ENCODE results near the gene WWOX. TPM values are rescaled to one million over a fixed set of nuclear protein-coding genes. Genes with fewer than 3 reads are reported as not detected.

The WWOX gene
- total and polyA plus RNA-seq, 3 experiments from 2014 or later, result 17.2 to 18.6 (median 18.2) TPM

- Histone ChIP-seq H3K9me3 (ENCODE audit: low read length) (no peaks in the 10 kb centered on the region), H3K36me3 (ENCODE audit: insufficient read depth, low read length) (no peaks in the 10 kb centered on the region), H3K27ac (ENCODE audit: low read depth, low read length) (no peak overlapping the region), H3K27me3 (ENCODE audit: insufficient read depth, low read length, poor library complexity, severe bottlenecking) (no peaks in the 10 kb centered on the region), H3K4me3 (ENCODE audit: low read length) (no peak overlapping the region), H3K4me1 (ENCODE audit: insufficient read depth, low read length) (no peaks in the 10 kb centered on the region)
- ChIA-PET CTCF (no interaction called here), POLR2A (no interaction called here)
- Mint-ChIP-seq H3K4me1 (no peaks in the 10 kb centered on the region), H3K9me3 (no peaks in the 10 kb centered on the region), H3K36me3 (peaks cover 0 to 5% (median 0%) of the 10 kb centered on the region in 3 donors), H3K27ac (no peak overlapping the region), H3K4me3 (no peak overlapping the region), H3K27me3 (no peaks in the 10 kb centered on the region)
- no peak for DNase-seq
Observed at GRCh38 chr16:79131321-79132075, 1032.0 kb downstream of the WWOX start.

GRCh38 chr16:79132701-79133100, 1033.2 kb downstream of the WWOX start:
- no peaks in the 10 kb centered on the region for H3K9me3 Mint-ChIP-seq
- H3K4me3 Mint-ChIP-seq, result no peak overlapping the region
- no peaks in the 10 kb centered on the region for H3K27me3 Mint-ChIP-seq
- H3K27me3 ChIP-seq (ENCODE audit: insufficient read depth, low read length, poor library complexity, severe bottlenecking), result no peaks in the 10 kb centered on the region
- CTCF ChIA-PET, result no interaction called here
- no peak overlapping the region for H3K4me3 ChIP-seq (ENCODE audit: low read length)
- POLR2A ChIA-PET, result no interaction called here
- no peaks in the 10 kb centered on the region for H3K4me1 ChIP-seq (ENCODE audit: insufficient read depth, low read length)
- DNase-seq, result no peak
- H3K4me1 Mint-ChIP-seq, result no peaks in the 10 kb centered on the region
- H3K36me3 Mint-ChIP-seq, result peaks cover 0 to 2% (median 0%) of the 10 kb centered on the region in 3 donors
- no peak overlapping the region for H3K27ac ChIP-seq (ENCODE audit: low read depth, low read length)
- H3K9me3 ChIP-seq (ENCODE audit: low read length), result no peaks in the 10 kb centered on the region
- no peak overlapping the region for H3K27ac Mint-ChIP-seq
- no peaks in the 10 kb centered on the region for H3K36me3 ChIP-seq (ENCODE audit: insufficient read depth, low read length)

GRCh38 chr16:79134300-79134699, 1034.8 kb downstream of the WWOX start:
- Histone ChIP-seq H3K9me3 (ENCODE audit: low read length) (no peaks in the 10 kb centered on the region), H3K36me3 (ENCODE audit: insufficient read depth, low read length) (no peaks in the 10 kb centered on the region), H3K27ac (ENCODE audit: low read depth, low read length) (no peak overlapping the region), H3K4me1 (ENCODE audit: insufficient read depth, low read length) (no peaks in the 10 kb centered on the region), H3K27me3 (ENCODE audit: insufficient read depth, low read length, poor library complexity, severe bottlenecking) (no peaks in the 10 kb centered on the region), H3K4me3 (ENCODE audit: low read length) (no peak overlapping the region)
- peak overlapping the region in 2 of 8 donors; percentile 18 to 36 for H3K27ac Mint-ChIP-seq
- no peaks in the 10 kb centered on the region for H3K4me1 Mint-ChIP-seq
- no peaks in the 10 kb centered on the region for H3K27me3 Mint-ChIP-seq
- peak overlapping the region in 1 of 7 donors; percentile 33 for H3K4me3 Mint-ChIP-seq
- ChIA-PET CTCF (no interaction called here), POLR2A (no interaction called here)
- H3K9me3 Mint-ChIP-seq, result no peaks in the 10 kb centered on the region
- no peaks in the 10 kb centered on the region for H3K36me3 Mint-ChIP-seq
- no peak for DNase-seq

- DNase-seq, result no peak
- Mint-ChIP-seq H3K27me3 (no peaks in the 10 kb centered on the region), H3K4me1 (no peaks in the 10 kb centered on the region), H3K4me3 (no peak overlapping the region), H3K36me3 (no peaks in the 10 kb centered on the region), H3K9me3 (no peaks in the 10 kb centered on the region), H3K27ac (peak overlapping the region in 1 of 8 donors; percentile 19)
- H3K9me3 ChIP-seq (ENCODE audit: low read length), result no peaks in the 10 kb centered on the region
- ChIA-PET POLR2A (no interaction called here), CTCF (interaction anchor here (1.0 to 1.2 kb wide), 3 partner anchors 280 to 465 kb away, joined by 3 to 7 read pairs (median 7); no protein-coding TSS in a partner anchor)
- H3K27me3 ChIP-seq (ENCODE audit: insufficient read depth, low read length, poor library complexity, severe bottlenecking), result no peaks in the 10 kb centered on the region
- H3K36me3 ChIP-seq (ENCODE audit: insufficient read depth, low read length), result no peaks in the 10 kb centered on the region
- H3K27ac ChIP-seq (ENCODE audit: low read depth, low read length), result no peak overlapping the region
- H3K4me1 ChIP-seq (ENCODE audit: insufficient read depth, low read length), result no peaks in the 10 kb centered on the region
- H3K4me3 ChIP-seq (ENCODE audit: low read length), result no peak overlapping the region
Observed at GRCh38 chr16:79136955-79137354, 1037.5 kb downstream of the WWOX start.

GRCh38 chr16:79137426-79137939, 1038.0 kb downstream of the WWOX start:
- Histone ChIP-seq H3K4me3 (ENCODE audit: low read length) (no peak overlapping the region), H3K4me1 (ENCODE audit: insufficient read depth, low read length) (no peaks in the 10 kb centered on the region), H3K9me3 (ENCODE audit: low read length) (no peaks in the 10 kb centered on the region), H3K36me3 (ENCODE audit: insufficient read depth, low read length) (no peaks in the 10 kb centered on the region), H3K27ac (ENCODE audit: low read depth, low read length) (no peak overlapping the region), H3K27me3 (ENCODE audit: insufficient read depth, low read length, poor library complexity, severe bottlenecking) (no peaks in the 10 kb centered on the region)
- ChIA-PET CTCF (interaction anchor here (1.0 kb wide), 2 partner anchors 461 to 464 kb away, joined by 7 read pairs; no protein-coding TSS in a partner anchor), POLR2A (no interaction called here)
- Mint-ChIP-seq H3K4me1 (no peaks in the 10 kb centered on the region), H3K4me3 (no peak overlapping the region), H3K27me3 (no peaks in the 10 kb centered on the region), H3K27ac (no peak overlapping the region), H3K9me3 (no peaks in the 10 kb centered on the region), H3K36me3 (no peaks in the 10 kb centered on the region)
- no peak for DNase-seq

- Histone ChIP-seq H3K9me3 (ENCODE audit: low read length) (no peaks in the 10 kb centered on the region), H3K4me1 (ENCODE audit: insufficient read depth, low read length) (no peaks in the 10 kb centered on the region), H3K27ac (ENCODE audit: low read depth, low read length) (no peak overlapping the region), H3K36me3 (ENCODE audit: insufficient read depth, low read length) (no peaks in the 10 kb centered on the region), H3K27me3 (ENCODE audit: insufficient read depth, low read length, poor library complexity, severe bottlenecking) (no peaks in the 10 kb centered on the region), H3K4me3 (ENCODE audit: low read length) (no peak overlapping the region)
- H3K27me3 Mint-ChIP-seq, result no peaks in the 10 kb centered on the region
- H3K4me1 Mint-ChIP-seq, result no peaks in the 10 kb centered on the region
- H3K4me3 Mint-ChIP-seq, result no peak overlapping the region
- ChIA-PET CTCF (no interaction called here), POLR2A (no interaction called here)
- DNase-seq, result no peak
- H3K27ac Mint-ChIP-seq, result no peak overlapping the region
- H3K9me3 Mint-ChIP-seq, result no peaks in the 10 kb centered on the region
- H3K36me3 Mint-ChIP-seq, result no peaks in the 10 kb centered on the region
Observed at GRCh38 chr16:79139799-79140198, 1040.3 kb downstream of the WWOX start.

GRCh38 chr16:79143026-79143425, 1043.6 kb downstream of the WWOX start:
- no peaks in the 10 kb centered on the region for H3K4me1 Mint-ChIP-seq
- H3K4me1 ChIP-seq (ENCODE audit: insufficient read depth, low read length), result no peaks in the 10 kb centered on the region
- no peak overlapping the region for H3K4me3 ChIP-seq (ENCODE audit: low read length)
- H3K36me3 Mint-ChIP-seq, result no peaks in the 10 kb centered on the region
- ChIA-PET CTCF (no interaction called here), POLR2A (no interaction called here)
- no peaks in the 10 kb centered on the region for H3K27me3 ChIP-seq (ENCODE audit: insufficient read depth, low read length, poor library complexity, severe bottlenecking)
- H3K27ac ChIP-seq (ENCODE audit: low read depth, low read length), result no peak overlapping the region
- H3K4me3 Mint-ChIP-seq, result no peak overlapping the region
- no peaks in the 10 kb centered on the region for H3K27me3 Mint-ChIP-seq
- no peak for DNase-seq
- no peaks in the 10 kb centered on the region for H3K9me3 ChIP-seq (ENCODE audit: low read length)
- H3K27ac Mint-ChIP-seq, result no peak overlapping the region
- no peaks in the 10 kb centered on the region for H3K9me3 Mint-ChIP-seq
- H3K36me3 ChIP-seq (ENCODE audit: insufficient read depth, low read length), result no peaks in the 10 kb centered on the region

GRCh38 chr16:79150151-79150550, 1050.7 kb downstream of the WWOX start:
- H3K27ac Mint-ChIP-seq, result no peak overlapping the region
- POLR2A ChIA-PET, result no interaction called here
- no peak overlapping the region for H3K4me3 Mint-ChIP-seq

More at GRCh38 chr16:79150151-79150550, 1050.7 kb downstream of the WWOX start:
- no peaks in the 10 kb centered on the region for H3K9me3 ChIP-seq (ENCODE audit: low read length)
- H3K27me3 Mint-ChIP-seq, result peaks cover 0 to 2% of the 10 kb centered on the region in 2 donors
- H3K4me1 Mint-ChIP-seq, result peaks cover 0 to 7% (median 0%) of the 10 kb centered on the region in 3 donors
- CTCF ChIA-PET, result interaction anchor here (0.7 kb wide), 1 partner anchor 25 kb away, joined by 3 read pairs; no protein-coding TSS in a partner anchor
- DNase-seq, result no peak
- no peak overlapping the region for H3K4me3 ChIP-seq (ENCODE audit: low read length)
- H3K36me3 ChIP-seq (ENCODE audit: insufficient read depth, low read length), result no peaks in the 10 kb centered on the region
- no peak overlapping the region for H3K27ac ChIP-seq (ENCODE audit: low read depth, low read length)
- no peaks in the 10 kb centered on the region for H3K9me3 Mint-ChIP-seq
- H3K4me1 ChIP-seq (ENCODE audit: insufficient read depth, low read length), result no peaks in the 10 kb centered on the region
- no peaks in the 10 kb centered on the region for H3K36me3 Mint-ChIP-seq
- H3K27me3 ChIP-seq (ENCODE audit: insufficient read depth, low read length, poor library complexity, severe bottlenecking), result no peaks in the 10 kb centered on the region
